H1 (cell line): ENCODE results near the gene SLC30A9. TPM values are rescaled to one million over a fixed set of nuclear protein-coding genes. Genes with fewer than 3 reads are reported as not detected.

Source experiments
- ATF3 ChIP-seq: IDR thresholded peaks from 2 replicates; pipeline ENCODE4 v1.6.1; 2011; ENCODE audit warnings: low read depth, mild to moderate bottlenecking, low read length; ENCODE audit not compliant: insufficient read depth
- E2F6 ChIP-seq: IDR thresholded peaks from 2 replicates; pipeline ENCODE4 v1.6.1; 2012; ENCODE audit warnings: inconsistent platforms
- MAX ChIP-seq: IDR thresholded peaks from 2 replicates; pipeline ENCODE4 v1.6.1; 2012; ENCODE audit warnings: inconsistent platforms
- SP1 ChIP-seq: IDR thresholded peaks from 2 replicates; pipeline ENCODE4 v1.6.1; 2011; ENCODE audit warnings: low read depth, low read length
- polyA plus RNA-seq, 7 experiments: library from polyadenylated mRNA; depleted of rRNA in 3 of 7; stranded (reverse) in 5 of 7; unstranded in 2 of 7; fragments of >200 nt in 5 of 7; fragments of 200-250 nt in 2 of 7; gene quantifications; 1 replicate in 5 of 7; 2 replicates in 1 of 7; 4 replicates in 1 of 7; pipeline versions ENCODE4 v1.2.1 to v1.2.3, GENCODE V29; 2011 to 2013; ENCODE audit warnings: missing spikeins in 2 of 7, mixed read lengths in 2 of 7
- total RNA-seq: library from RNA; stranded (reverse); fragmentation: NEBNext Ultra II Directional; extraction: Animal tissue kit (Norgen Biotek cat#: 25700); gene quantifications from 2 replicates; pipeline ENCODE4 v1.2.1, GENCODE V29; 2021
- TF ChIP-seq, protein P1 (sequence below): fragments of 300-600 bp; sonication (generic); IDR thresholded peaks from 2 replicates; pipeline ENCODE4 v1.7.1; 2012; ENCODE audit warnings: low read length, moderate library complexity, mild to moderate bottlenecking, inconsistent platforms; ENCODE audit not compliant: insufficient replicate concordance

Gene SLC30A9
- total and polyA plus RNA-seq, 2 of the 8 experiments (the other 6 are each of a cell fraction or from before 2014, with no cell fraction given) = 41.2 to 67.2 TPM

DNA sequence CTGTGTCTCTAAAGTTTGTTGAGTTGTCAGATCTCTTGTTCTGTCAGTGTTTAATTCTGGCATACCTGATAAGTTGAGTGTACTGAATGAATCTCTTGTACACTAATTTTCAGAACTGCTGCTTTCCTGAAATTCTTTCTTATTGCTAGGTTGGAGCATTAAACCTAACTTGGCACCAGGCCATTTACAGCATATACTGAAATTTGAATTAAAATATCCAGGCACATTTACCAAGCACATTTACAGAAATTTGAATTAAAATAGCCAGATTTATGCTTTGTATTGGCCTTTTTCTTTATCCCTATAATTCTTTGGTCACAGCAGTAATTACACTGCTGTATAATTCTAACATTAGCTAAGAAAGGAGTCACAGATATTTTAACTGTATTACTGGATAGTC is 46.2 kb upstream of the SLC30A9 start (continued):
- TF ChIP-seq ATF3 (no peak), SP1 (no peak), E2F6 (no peak), MAX (no peak)
- TF ChIP-seq, protein P1, sequence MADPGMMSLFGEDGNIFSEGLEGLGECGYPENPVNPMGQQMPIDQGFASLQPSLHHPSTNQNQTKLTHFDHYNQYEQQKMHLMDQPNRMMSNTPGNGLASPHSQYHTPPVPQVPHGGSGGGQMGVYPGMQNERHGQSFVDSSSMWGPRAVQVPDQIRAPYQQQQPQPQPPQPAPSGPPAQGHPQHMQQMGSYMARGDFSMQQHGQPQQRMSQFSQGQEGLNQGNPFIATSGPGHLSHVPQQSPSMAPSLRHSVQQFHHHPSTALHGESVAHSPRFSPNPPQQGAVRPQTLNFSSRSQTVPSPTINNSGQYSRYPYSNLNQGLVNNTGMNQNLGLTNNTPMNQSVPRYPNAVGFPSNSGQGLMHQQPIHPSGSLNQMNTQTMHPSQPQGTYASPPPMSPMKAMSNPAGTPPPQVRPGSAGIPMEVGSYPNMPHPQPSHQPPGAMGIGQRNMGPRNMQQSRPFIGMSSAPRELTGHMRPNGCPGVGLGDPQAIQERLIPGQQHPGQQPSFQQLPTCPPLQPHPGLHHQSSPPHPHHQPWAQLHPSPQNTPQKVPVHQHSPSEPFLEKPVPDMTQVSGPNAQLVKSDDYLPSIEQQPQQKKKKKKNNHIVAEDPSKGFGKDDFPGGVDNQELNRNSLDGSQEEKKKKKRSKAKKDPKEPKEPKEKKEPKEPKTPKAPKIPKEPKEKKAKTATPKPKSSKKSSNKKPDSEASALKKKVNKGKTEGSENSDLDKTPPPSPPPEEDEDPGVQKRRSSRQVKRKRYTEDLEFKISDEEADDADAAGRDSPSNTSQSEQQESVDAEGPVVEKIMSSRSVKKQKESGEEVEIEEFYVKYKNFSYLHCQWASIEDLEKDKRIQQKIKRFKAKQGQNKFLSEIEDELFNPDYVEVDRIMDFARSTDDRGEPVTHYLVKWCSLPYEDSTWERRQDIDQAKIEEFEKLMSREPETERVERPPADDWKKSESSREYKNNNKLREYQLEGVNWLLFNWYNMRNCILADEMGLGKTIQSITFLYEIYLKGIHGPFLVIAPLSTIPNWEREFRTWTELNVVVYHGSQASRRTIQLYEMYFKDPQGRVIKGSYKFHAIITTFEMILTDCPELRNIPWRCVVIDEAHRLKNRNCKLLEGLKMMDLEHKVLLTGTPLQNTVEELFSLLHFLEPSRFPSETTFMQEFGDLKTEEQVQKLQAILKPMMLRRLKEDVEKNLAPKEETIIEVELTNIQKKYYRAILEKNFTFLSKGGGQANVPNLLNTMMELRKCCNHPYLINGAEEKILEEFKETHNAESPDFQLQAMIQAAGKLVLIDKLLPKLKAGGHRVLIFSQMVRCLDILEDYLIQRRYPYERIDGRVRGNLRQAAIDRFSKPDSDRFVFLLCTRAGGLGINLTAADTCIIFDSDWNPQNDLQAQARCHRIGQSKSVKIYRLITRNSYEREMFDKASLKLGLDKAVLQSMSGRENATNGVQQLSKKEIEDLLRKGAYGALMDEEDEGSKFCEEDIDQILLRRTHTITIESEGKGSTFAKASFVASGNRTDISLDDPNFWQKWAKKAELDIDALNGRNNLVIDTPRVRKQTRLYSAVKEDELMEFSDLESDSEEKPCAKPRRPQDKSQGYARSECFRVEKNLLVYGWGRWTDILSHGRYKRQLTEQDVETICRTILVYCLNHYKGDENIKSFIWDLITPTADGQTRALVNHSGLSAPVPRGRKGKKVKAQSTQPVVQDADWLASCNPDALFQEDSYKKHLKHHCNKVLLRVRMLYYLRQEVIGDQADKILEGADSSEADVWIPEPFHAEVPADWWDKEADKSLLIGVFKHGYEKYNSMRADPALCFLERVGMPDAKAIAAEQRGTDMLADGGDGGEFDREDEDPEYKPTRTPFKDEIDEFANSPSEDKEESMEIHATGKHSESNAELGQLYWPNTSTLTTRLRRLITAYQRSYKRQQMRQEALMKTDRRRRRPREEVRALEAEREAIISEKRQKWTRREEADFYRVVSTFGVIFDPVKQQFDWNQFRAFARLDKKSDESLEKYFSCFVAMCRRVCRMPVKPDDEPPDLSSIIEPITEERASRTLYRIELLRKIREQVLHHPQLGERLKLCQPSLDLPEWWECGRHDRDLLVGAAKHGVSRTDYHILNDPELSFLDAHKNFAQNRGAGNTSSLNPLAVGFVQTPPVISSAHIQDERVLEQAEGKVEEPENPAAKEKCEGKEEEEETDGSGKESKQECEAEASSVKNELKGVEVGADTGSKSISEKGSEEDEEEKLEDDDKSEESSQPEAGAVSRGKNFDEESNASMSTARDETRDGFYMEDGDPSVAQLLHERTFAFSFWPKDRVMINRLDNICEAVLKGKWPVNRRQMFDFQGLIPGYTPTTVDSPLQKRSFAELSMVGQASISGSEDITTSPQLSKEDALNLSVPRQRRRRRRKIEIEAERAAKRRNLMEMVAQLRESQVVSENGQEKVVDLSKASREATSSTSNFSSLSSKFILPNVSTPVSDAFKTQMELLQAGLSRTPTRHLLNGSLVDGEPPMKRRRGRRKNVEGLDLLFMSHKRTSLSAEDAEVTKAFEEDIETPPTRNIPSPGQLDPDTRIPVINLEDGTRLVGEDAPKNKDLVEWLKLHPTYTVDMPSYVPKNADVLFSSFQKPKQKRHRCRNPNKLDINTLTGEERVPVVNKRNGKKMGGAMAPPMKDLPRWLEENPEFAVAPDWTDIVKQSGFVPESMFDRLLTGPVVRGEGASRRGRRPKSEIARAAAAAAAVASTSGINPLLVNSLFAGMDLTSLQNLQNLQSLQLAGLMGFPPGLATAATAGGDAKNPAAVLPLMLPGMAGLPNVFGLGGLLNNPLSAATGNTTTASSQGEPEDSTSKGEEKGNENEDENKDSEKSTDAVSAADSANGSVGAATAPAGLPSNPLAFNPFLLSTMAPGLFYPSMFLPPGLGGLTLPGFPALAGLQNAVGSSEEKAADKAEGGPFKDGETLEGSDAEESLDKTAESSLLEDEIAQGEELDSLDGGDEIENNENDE = no peak
